Measurements from ENCODE around the gene NME1.
"Not testable (repeated sequence)": the region's sequence is repeated elsewhere in the genome, so short reads cannot be mapped to it uniquely, and the experiment has no call there.

DNA sequence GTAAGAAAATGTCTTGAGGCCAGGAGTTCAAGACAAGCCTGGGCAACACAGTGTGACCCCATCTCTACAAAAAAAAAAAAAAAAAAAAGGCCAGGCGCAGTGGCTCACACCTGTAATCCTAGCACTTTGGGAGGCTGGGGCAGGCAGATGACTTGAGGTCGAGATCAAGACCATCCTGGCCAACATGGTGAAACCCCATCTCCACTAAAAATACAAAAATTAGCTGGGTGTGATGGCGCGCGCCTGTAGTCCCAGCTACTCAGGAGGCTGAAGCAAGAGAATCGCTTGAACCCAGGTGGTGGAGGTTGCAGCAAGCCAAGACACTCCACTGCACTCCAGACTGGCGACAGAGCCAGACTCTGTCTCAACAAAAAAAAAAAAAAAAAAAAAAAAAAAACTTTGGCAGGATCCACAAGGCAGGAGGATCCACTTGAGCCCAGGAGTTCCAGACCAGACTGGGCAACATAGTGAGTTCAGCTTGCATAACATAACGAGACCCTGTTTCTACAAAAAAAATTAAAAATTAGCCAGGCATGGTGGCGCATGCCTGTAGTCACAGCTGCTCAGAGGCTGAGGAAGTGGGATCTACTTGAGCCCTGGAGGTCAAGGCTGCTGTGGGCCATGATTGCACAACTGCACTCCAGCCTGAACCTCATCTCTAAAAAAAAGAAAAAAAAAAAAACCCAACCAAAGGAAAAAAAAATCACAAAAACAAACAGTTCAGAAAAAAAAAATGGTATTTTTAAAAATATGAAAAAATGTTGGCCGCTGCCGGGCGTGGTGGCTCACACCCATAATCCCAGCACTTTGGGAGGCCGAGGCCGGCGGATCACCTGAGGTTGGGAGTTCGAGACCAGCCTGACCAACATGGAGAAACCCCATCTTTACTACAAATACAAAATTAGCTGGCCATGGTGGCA lies 40.8 kb upstream of the NME1 start:
- TF ChIP-seq, protein P1, sequence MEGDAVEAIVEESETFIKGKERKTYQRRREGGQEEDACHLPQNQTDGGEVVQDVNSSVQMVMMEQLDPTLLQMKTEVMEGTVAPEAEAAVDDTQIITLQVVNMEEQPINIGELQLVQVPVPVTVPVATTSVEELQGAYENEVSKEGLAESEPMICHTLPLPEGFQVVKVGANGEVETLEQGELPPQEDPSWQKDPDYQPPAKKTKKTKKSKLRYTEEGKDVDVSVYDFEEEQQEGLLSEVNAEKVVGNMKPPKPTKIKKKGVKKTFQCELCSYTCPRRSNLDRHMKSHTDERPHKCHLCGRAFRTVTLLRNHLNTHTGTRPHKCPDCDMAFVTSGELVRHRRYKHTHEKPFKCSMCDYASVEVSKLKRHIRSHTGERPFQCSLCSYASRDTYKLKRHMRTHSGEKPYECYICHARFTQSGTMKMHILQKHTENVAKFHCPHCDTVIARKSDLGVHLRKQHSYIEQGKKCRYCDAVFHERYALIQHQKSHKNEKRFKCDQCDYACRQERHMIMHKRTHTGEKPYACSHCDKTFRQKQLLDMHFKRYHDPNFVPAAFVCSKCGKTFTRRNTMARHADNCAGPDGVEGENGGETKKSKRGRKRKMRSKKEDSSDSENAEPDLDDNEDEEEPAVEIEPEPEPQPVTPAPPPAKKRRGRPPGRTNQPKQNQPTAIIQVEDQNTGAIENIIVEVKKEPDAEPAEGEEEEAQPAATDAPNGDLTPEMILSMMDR (IDR thresholded peaks at IDR 0.05), result not testable (repeated sequence)
- not testable (repeated sequence) for TF ChIP-seq POLR2A (IDR thresholded peaks at IDR 0.05)

All from Peyer's patch (tissue), 4 donors.